Inferior parietal cortex (tissue), 1 donor: ENCODE results near the gene SPO11.

Source experiments
- DNase-seq: peaks from one replicate; pipeline ENCODE4 v3.0.0-alpha.2; 2016; ENCODE audit errors: extremely low spot score

Gene SPO11

DNA sequence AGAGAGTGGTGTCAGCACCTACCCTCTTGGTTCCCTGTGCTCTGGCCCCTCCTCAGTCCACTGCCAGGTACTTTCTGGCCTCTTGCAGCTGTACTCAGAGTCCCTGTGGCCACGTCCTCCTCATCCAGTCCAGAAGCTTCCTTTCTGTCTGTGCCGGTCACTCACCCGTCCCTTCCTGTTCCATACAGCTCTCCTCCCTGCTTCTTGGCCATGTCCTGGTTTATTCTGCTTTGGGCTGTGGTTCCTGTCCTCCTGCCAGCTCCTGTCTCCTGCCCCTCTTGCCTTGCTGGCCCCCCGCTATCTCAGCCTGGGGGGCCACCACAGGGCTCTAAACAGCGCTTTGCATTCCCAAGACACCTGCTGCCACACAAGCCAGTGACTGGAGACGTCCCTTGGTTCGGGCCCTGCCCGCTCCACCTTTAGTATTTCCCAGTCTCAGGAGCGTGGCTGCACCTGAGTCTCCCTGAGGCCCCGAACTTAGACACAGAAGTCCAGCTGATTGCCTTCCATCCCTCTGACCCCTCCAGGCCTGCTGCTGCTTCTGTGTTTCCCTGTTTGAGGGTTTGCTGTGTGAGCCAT, 46.1 kb downstream of the SPO11 start:
- DNase-seq: no peak

DNA sequence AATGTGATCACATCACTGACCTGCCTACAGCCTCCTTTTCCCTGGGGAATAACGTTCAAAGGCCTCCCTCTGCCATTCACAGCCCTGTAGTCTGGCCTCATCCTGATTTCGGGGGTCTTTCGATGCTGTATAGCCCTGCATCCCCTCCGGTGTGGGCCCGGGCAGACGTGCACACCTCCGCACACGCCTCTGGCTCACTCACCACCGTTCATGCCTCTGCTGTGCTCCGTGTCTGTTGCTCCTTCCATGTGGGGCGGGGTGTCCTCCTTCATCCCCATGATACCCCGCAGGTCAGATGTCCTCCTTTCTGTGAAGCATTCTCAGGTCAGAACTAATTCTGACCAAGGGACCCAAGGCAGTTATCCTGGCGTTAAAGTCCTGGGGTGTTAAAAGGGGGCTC, 47.7 kb downstream of the SPO11 start:
- DNase-seq: no peak

DNA sequence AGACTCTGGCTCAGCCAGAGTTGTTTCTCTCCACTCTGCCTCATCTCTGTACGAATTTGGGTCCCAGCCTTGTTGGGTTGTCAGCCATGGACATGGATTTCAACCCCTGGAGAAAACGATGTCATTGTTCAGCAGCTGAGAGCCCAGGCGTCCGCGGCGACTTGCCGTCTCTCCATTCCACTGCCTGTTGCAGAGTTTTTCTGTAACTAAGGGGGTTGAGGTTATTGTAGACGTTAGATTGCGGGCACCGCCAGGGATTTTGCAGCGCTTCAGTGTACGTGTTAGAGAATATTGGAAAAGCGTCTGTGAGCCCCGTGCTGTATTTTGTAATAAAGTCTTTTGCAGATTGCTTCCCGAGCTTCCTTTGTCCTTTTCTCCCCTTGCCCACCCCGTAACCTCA, 48.5 kb downstream of the SPO11 start:
- DNase-seq: no peak

- DNase-seq: no peak
These were observed 49.2 kb downstream of the SPO11 start for GRCh38 chr20:57378646-57379262.

GRCh38 chr20:57379263-57379647, 49.7 kb downstream of the SPO11 start:
- no peak for DNase-seq

DNA sequence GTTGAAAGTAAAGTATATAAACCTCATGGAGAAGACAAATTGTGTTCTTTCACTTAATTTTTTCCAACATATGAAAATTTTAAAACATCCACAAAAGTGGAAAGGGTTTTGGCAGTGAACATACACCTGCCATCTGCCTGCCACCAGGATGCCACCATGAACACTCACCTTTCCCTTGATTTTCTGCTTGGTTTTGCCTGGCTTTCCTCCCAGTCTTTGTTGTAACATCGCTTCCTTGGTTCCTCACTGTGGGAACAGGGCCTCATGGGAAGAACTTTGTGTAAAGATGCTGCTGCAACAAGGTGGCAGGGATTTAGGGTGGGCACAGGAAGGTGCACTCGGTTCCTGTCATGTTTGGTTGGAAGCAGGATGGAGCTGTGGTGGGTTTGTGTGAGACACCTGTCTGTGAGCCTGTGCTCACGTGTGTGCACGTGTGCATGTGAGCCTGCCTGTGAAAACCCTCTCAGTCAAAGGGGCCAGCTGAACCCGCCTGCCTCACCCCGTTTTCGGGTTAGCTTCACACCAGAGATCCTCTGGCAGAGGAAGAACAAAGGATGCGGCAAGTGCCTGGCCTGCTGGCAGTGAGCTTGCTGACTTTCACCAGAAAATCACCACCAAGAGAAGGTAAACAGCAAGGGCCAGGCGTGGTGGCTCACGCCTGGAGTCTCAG, 50.6 kb downstream of the SPO11 start:
- DNase-seq: no peak

DNA sequence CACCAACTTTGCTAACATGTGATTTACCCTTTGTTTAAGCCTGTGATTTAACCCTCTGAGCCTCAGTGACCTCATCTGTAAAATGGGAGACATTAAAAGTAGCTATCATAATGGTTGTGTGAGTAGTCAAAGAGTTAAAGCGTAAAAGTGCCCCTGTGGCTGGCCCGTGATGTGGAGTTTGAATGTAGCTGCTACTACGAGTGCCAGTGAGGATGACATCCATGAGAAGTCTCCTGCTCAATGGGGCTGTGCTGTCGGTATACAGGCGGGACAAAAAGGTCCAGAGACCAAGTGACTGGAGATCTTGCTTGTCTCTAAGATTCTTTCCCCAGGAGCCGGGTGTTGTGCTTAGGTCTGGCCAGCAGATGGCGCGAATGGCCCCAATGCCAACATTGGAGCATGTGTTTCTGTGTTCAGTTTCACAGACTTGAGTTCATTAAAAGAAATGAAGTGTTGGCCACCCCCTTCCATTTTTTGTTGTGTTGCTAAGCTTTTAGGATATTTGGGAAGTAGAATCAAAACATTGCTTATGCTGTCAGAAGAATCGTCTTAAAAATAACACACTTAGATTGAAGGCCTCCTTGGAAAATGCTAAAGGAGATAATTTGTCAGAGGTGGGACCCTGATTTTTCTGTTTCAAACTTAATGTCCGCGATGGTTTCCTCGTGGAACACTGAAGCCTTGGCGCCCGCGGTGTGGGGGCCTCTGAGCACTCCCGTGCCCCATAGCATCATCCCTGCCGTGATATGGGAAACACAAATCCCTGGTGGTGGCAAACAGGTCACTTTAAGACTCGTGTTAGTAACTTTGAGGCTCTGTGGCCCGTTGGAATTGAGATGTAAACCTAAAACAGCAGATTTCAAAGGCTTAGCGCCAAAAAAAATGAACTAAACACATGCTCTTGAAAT, 52.2 kb downstream of the SPO11 start:
- DNase-seq: peak; percentile 93

- DNase-seq: no peak
These were observed 52.9 kb downstream of the SPO11 start for GRCh38 chr20:57382516-57382915.

- DNase-seq: no peak
These were observed 54.1 kb downstream of the SPO11 start for GRCh38 chr20:57383447-57384347.

DNA sequence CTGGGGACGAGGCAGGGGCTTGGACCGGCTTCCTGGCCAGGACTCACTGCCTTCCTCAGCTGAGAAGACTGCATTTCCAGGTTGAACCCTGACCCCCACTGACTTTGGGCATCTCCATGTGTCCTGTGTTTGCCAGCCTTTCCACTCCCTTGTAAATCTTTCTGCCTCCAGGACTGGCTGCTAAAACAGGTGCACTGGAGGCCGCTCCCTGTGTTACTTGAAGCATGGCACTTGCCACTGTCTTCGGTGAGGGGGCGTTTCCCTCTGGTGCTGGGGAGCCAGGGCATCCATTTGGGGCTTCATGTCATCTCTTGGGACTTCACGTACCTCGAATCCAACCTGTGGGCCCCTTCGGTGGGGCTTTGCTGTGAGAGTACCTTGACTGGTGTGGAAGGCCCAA, 54.9 kb downstream of the SPO11 start:
- no peak for DNase-seq

DNA sequence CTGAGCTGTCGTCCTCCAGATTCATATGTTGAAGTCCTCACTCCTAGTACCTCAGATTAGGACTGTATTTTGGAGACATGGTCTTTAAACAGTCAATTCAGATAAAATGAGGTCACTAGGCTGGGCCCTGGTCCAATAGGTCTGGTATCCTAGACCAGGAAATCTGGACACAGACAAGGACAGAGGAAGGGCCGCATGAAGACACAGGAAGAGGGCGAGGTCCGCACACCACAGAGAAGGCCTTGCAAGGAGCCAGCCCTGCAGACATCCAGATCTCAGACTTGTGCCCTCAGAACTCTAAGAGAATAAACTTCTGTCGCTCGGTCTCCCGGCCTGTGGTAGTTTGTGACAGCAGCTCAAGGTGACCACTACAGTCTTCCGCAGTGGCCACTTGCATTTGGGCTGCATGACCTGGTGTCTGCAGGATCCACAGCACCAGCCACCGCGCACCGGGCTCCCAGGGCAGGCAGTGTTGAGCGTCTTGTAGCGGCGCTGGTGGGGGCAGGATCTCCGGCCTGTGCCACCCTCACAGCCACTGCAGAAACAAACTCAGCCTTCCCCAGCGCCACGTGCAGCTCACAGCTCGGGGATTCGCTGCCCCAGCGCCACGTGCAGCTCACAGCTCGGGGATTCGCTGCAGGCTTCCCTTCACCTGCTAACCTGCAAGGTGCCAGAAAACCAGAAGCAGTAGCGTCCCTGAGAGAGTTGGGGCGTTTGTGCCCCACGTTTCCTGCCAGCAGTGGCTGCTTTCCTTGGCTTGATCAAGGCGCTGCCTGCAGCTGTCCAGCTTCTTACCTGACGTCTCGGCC, 55.6 kb downstream of the SPO11 start:
- DNase-seq: no peak

- DNase-seq: no peak
These were observed 56.3 kb downstream of the SPO11 start for GRCh38 chr20:57385940-57386339.

DNA sequence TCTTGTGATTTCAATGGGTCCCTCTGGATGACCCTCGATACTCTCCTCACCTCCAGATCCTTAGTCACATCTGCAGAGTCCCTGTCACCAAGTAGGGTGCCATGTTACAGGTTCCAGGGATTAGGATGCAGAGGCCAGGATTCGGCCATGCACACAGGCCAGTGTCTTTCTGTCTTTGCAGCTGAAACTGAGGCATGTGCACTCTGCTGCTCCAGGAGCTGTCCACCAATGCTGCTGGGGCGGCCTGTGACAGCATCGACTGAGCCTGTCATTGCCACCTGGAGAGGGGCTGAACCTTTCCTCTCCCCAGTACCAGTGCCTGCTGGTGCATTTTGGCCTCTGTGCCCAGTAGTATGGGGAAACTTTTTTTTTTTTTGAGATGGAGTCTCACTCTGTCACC, 57.2 kb downstream of the SPO11 start:
- DNase-seq: no peak

DNA sequence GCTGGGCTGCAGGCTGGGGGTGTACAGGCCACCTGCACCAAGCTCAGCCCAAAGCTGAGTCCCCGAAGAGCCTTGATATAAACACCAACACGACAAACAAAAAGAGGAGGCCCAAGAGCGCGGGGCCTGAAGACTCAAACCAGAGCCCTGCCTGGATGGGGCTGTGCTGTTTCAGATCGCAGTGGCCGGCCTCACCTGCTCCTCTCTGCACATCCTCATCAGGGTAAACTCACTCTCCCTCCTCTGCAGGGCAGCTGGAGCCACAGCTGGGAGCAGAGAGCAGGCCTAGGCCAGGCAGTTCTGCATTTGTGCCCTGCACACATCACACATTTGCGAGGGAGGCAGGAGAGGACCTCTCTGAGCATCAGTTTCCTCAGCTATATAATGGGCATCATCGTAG, 57.9 kb downstream of the SPO11 start:
- no peak for DNase-seq

DNA sequence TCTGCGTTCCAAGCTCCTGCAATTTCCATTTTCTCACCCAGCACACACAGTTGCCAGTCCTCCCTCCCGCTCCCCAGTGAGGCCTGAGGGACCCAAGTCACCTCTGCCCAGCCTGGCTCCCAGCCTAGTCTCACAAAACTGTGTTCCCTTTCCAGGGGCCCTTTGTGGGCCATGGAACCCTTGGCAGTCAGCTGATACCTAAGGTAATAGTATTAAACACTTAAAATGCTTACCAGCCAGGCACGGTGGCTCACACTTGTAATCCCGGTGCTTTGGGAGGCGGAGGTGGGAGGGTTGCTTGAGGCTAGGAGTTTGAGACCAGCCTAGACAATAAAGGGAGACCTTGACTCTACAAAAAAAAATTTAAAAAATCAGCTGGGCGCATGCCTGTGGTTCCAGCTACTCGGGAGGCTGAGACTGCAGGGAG, 58.4 kb downstream of the SPO11 start:
- no peak for DNase-seq

- DNase-seq: no peak
These were observed 59.5 kb downstream of the SPO11 start for GRCh38 chr20:57388953-57389694.

DNA sequence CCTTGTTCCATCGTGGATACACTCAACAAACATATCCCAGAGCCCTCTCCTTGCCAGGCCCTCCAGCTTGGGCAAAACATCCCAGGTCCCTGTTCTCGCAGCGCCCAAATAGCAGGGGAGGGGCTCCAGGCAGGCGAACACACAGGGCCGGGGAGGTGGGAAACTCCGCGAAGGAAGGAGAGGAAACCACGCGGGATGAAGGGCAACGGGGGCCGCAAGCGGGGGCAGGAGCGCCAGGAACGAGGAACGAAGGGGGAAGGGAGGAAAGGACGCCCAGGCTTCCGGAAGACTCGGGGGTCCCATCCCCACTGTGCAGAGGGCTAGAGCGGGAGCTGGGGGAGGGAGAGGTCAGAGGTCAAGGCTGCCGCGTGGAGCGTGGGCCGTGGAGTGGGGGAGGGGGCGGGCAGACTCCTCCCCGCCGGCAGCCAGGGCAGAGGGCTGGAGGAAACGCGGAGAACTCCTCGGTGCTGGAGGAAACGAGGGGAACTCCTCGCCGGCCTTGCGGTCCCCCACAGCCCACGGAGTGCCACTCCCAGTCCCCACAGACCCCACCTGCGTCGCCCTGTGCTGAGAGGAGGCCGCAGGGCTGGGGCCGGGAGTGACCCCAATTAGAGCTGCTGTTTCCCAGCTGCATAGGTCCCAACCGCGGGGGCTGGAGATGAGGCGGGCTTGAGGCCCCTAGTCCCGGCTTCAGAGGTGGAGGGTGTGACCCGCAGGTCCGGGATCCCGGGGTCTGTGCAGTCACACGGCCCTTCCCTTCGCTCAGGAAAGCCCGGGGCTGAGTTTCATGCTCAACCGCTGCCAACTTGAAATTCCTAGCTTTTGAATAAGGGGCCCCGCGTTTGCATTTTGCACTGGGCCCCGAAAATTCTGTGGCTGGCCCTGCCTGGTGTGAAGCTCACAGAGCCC, 60.3 kb downstream of the SPO11 start:
- DNase-seq: no peak

- DNase-seq: no peak
These were observed 61.2 kb downstream of the SPO11 start, which contains the start of gene RBM38 for GRCh38 chr20:57390604-57391438. TSS of gene RBM38 (plus strand) at chr20:57391396. CDS start at chr20:57391582, 186 bp downstream.
